HepG2 (cell line): ENCODE measurements around the gene RAD54L2. TPM values are rescaled to one million over a fixed set of nuclear protein-coding genes. Genes with fewer than 3 reads are reported as not detected.
A peak's percentile ranks its signal among the peaks of the same experiment; 100 is the strongest.

Source experiments
- CEBPG ChIP-seq: IDR thresholded peaks from 2 replicates; pipeline ENCODE4 v1.6.1; 2016
- FOXA3 ChIP-seq: IDR thresholded peaks from 2 replicates; pipeline ENCODE4 v1.6.1; 2016; ENCODE audit warnings: missing genetic modification reagents, missing compliant biosample characterization
- GABPA ChIP-seq, 2 experiments: IDR thresholded peaks; 2 replicates each; pipeline ENCODE4 v1.6.1; 2011 to 2016; ENCODE audit warnings: low read depth in 2 of 2, low read length in 1 of 2, missing biosample characterization in 1 of 2, missing genetic modification characterization in 1 of 2
- GFI1 ChIP-seq: sonication (generic); formaldehyde crosslinking; IDR thresholded peaks from 2 replicates; pipeline ENCODE4 v1.5.0; 2020; ENCODE audit warnings: missing genetic modification reagents, mild to moderate bottlenecking, borderline replicate concordance
- HMG20B ChIP-seq: conservative IDR thresholded peaks from 2 replicates; pipeline ENCODE4 v1.6.1; 2016; ENCODE audit warnings: missing genetic modification reagents, missing compliant biosample characterization
- KDM6A ChIP-seq: IDR thresholded peaks from 2 replicates; pipeline ENCODE4 v1.6.1; 2016; ENCODE audit warnings: low read depth
- MAFK ChIP-seq, 2 experiments: IDR thresholded peaks in 1 of 2; conservative IDR thresholded peaks in 1 of 2; 2 replicates each; pipeline ENCODE4 v1.6.1; 2011; ENCODE audit warnings: improper control_type of control experiment in 2 of 2, low read length in 2 of 2
- MAX ChIP-seq: IDR thresholded peaks from 2 replicates; pipeline ENCODE4 v1.6.1; 2012; ENCODE audit warnings: inconsistent platforms
- MEIS2 ChIP-seq: sonication (generic); formaldehyde crosslinking; IDR thresholded peaks from 2 replicates; pipeline ENCODE4 v1.9.0; 2021; ENCODE audit warnings: mild to moderate bottlenecking, missing genetic modification reagents
- NR2F1 ChIP-seq, 2 experiments: fragments of 450-650 bp in 1 of 2; formaldehyde crosslinking in 1 of 2; IDR thresholded peaks; 2 replicates each; pipeline versions ENCODE4 v1.5.0 to v1.6.1; 2016 to 2020; ENCODE audit warnings: mild to moderate bottlenecking in 1 of 2, missing compliant biosample characterization in 1 of 2, missing genetic modification reagents in 1 of 2, moderate library complexity in 1 of 2
- NRL ChIP-seq: sonication (generic); formaldehyde crosslinking; IDR thresholded peaks from 2 replicates; pipeline ENCODE4 v1.5.0; 2020; ENCODE audit warnings: missing genetic modification reagents, mild to moderate bottlenecking, moderate library complexity, borderline replicate concordance
- PHF21A ChIP-seq: sonication (generic); formaldehyde crosslinking; IDR thresholded peaks from 2 replicates; pipeline ENCODE4 v1.5.0; 2020; ENCODE audit warnings: mild to moderate bottlenecking, missing genetic modification reagents
- PTBP1 ChIP-seq: fragments of 200-400 bp; formaldehyde crosslinking; IDR thresholded peaks from 2 replicates; pipeline ENCODE4 v1.6.1; 2018; ENCODE audit warnings: low read length, low read depth; ENCODE audit not compliant: poor library complexity, severe bottlenecking
- SP4 ChIP-seq: sonication (generic); formaldehyde crosslinking; IDR thresholded peaks from 2 replicates; pipeline ENCODE4 v1.8.1; 2023; ENCODE audit warnings: mild to moderate bottlenecking, missing genetic modification reagents
- SP5 ChIP-seq: IDR thresholded peaks from 2 replicates; pipeline ENCODE4 v1.6.1; 2016; ENCODE audit warnings: low read depth, borderline replicate concordance
- TARDBP ChIP-seq: sonication (generic); formaldehyde crosslinking; IDR thresholded peaks from 2 replicates; pipeline ENCODE4 v1.8.0; 2022; ENCODE audit warnings: mild to moderate bottlenecking, missing genetic modification reagents
- U2AF2 ChIP-seq: fragments of 200-400 bp; formaldehyde crosslinking; IDR thresholded peaks from 2 replicates; pipeline ENCODE4 v1.6.1; 2017; ENCODE audit warnings: low read depth, mild to moderate bottlenecking, low read length
- ZNF512 ChIP-seq: sonication (generic); formaldehyde crosslinking; IDR thresholded peaks from 2 replicates; pipeline ENCODE4 v1.4.0; 2020; ENCODE audit warnings: mild to moderate bottlenecking, missing genetic modification reagents
- ZNF75D ChIP-seq: sonication (generic); formaldehyde crosslinking; IDR thresholded peaks from 2 replicates; pipeline ENCODE4 v1.8.1; 2023; ENCODE audit warnings: missing genetic modification reagents, mild to moderate bottlenecking, borderline replicate concordance
- polyA plus RNA-seq, 8 experiments: library from polyadenylated mRNA; depleted of rRNA in 3 of 8; stranded (reverse) in 7 of 8; unstranded in 1 of 8; fragments of >200 nt; fragmentation: Illumina TruSeq in 4 of 8; extraction: Trizol in 4 of 8; gene quantifications; 2 replicates each; pipeline versions ENCODE4 v1.2.1 to v1.2.3, GENCODE V29; 2011 to 2016; ENCODE audit warnings: low read depth in 4 of 8, missing spikeins in 1 of 8, mixed read lengths in 1 of 8; ENCODE audit not compliant: insufficient read depth in 1 of 8
- total RNA-seq, 5 experiments: library from RNA; depleted of rRNA; stranded (reverse); fragments of >200 nt; fragmentation: Illumina TruSeq; extraction: Trizol; gene quantifications; 2 replicates each; pipeline ENCODE4 v1.2.3, GENCODE V29; 2016; ENCODE audit warnings: low read depth in 1 of 5
- TF ChIP-seq, protein P1 (sequence below): sonication (generic); formaldehyde crosslinking; IDR thresholded peaks from 2 replicates; pipeline ENCODE4 v1.5.0; 2020; ENCODE audit warnings: mild to moderate bottlenecking, missing genetic modification reagents, borderline replicate concordance
- TF ChIP-seq, protein P2 (sequence below): sonication (generic); formaldehyde crosslinking; IDR thresholded peaks from 2 replicates; pipeline ENCODE4 v1.4.0; 2020; ENCODE audit warnings: missing genetic modification reagents

The RAD54L2 gene
- total and polyA plus RNA-seq, 2 of the 13 experiments (the other 11 are each of a cell fraction or from before 2014, with no cell fraction given): 5.5 to 14.8 TPM

- TF ChIP-seq NR2F1 (CRISPR knock-in tag; IDR thresholded peaks at IDR 0.05): no peak
- no peak for TF ChIP-seq CEBPG (CRISPR knock-in tag)
- no peak for TF ChIP-seq U2AF2
- peak; percentile 63; the same call in 1 of the 2 replicates for TF ChIP-seq SP4 (CRISPR knock-in tag)
- 0 out of 2 replicates have a peak, but pooled peaks have one; percentile 4 for TF ChIP-seq TARDBP (CRISPR knock-in tag)
- no peak for TF ChIP-seq MAFK (conservative IDR thresholded peaks at IDR 0.05 in 1 of 2, IDR thresholded peaks at IDR 0.05 in 1 of 2; ENCODE audit: low read length in 2 of 2)
- peak; percentile 16; the same call in 1 of the 2 replicates for TF ChIP-seq GABPA (IDR thresholded peaks at IDR 0.05; ENCODE audit: low read depth, low read length)
- TF ChIP-seq GABPA (CRISPR knock-in tag; IDR thresholded peaks at IDR 0.05; ENCODE audit: low read depth): peak; percentile 70
- TF ChIP-seq PHF21A (CRISPR knock-in tag): no peak; the same call in 1 of the 2 replicates
- no peak for TF ChIP-seq ZNF75D (CRISPR knock-in tag)
- peak; percentile 13; the same call in 1 of the 2 replicates for TF ChIP-seq NRL (CRISPR knock-in tag)
- TF ChIP-seq KDM6A: no peak
- peak; percentile 73; the same call in 1 of the 2 replicates for TF ChIP-seq MAX
- TF ChIP-seq PTBP1: no peak
- TF ChIP-seq ZNF512 (CRISPR knock-in tag): no peak
- no peak for TF ChIP-seq HMG20B (CRISPR knock-in tag)
- TF ChIP-seq SP5 (CRISPR knock-in tag): peak; percentile 77
- 0 out of 2 replicates have a peak, but pooled peaks have one; percentile 8 for TF ChIP-seq MEIS2 (CRISPR knock-in tag)
- TF ChIP-seq, protein P1, sequence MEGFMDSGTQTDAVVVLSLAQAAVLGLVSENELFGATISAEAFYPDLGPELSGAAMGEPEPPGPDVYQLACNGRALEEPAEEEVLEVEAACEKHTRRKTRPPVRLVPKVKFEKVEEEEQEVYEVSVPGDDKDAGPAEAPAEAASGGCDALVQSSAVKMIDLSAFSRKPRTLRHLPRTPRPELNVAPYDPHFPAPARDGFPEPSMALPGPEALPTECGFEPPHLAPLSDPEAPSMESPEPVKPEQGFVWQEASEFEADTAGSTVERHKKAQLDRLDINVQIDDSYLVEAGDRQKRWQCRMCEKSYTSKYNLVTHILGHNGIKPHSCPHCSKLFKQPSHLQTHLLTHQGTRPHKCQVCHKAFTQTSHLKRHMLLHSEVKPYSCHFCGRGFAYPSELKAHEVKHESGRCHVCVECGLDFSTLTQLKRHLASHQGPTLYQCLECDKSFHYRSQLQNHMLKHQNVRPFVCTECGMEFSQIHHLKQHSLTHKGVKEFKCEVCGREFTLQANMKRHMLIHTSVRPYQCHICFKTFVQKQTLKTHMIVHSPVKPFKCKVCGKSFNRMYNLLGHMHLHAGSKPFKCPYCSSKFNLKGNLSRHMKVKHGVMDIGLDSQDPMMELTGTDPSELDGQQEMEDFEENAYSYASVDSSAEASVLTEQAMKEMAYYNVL (CRISPR knock-in tag): peak; percentile 65; the same call in 1 of the 2 replicates
- no peak for TF ChIP-seq FOXA3 (CRISPR knock-in tag)
- TF ChIP-seq, protein P2, sequence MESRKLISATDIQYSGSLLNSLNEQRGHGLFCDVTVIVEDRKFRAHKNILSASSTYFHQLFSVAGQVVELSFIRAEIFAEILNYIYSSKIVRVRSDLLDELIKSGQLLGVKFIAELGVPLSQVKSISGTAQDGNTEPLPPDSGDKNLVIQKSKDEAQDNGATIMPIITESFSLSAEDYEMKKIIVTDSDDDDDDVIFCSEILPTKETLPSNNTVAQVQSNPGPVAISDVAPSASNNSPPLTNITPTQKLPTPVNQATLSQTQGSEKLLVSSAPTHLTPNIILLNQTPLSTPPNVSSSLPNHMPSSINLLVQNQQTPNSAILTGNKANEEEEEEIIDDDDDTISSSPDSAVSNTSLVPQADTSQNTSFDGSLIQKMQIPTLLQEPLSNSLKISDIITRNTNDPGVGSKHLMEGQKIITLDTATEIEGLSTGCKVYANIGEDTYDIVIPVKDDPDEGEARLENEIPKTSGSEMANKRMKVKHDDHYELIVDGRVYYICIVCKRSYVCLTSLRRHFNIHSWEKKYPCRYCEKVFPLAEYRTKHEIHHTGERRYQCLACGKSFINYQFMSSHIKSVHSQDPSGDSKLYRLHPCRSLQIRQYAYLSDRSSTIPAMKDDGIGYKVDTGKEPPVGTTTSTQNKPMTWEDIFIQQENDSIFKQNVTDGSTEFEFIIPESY (CRISPR knock-in tag): no peak
- peak; percentile 10; the same call in 1 of the 2 replicates for TF ChIP-seq GFI1 (CRISPR knock-in tag)
Observed at GRCh38 chr3:51498876-51499738, 39.4 kb upstream of the RAD54L2 start (continued).
